Liver (tissue), 9 donors: ENCODE measurements around the gene MCU. TPM values are rescaled to one million over a fixed set of nuclear protein-coding genes. Genes with fewer than 3 reads are reported as not detected.

Experiments
- DNase-seq: peaks from one replicate; pipeline ENCODE4 v3.0.0-alpha.2; 2017; ENCODE audit warnings: low spot score
- H3K27ac ChIP-seq, 2 donors: one replicate each; pipeline ENCODE4 v1.7.0; 2013; ENCODE audit warnings: inconsistent platforms in 2 of 2, low read length in 2 of 2, control low read depth in 1 of 2, low read depth in 1 of 2, mild to moderate bottlenecking in 1 of 2
- H3K27me3 ChIP-seq, 4 donors: one replicate each; pipeline versions ENCODE4 v1.6.1 to v1.7.0; 2013; ENCODE audit warnings: low read length in 3 of 4, inconsistent platforms in 1 of 4, mild to moderate bottlenecking in 1 of 4, moderate library complexity in 1 of 4; ENCODE audit not compliant: control insufficient read depth in 4 of 4, insufficient read depth in 4 of 4
- H3K36me3 ChIP-seq, 4 donors: one replicate each; pipeline versions ENCODE4 v1.6.1 to v1.7.0; 2013; ENCODE audit warnings: low read length in 3 of 4, mild to moderate bottlenecking in 3 of 4, low read depth in 1 of 4, moderate library complexity in 1 of 4; ENCODE audit not compliant: control insufficient read depth in 4 of 4, insufficient read depth in 3 of 4
- H3K4me1 ChIP-seq, 4 donors: one replicate each; pipeline versions ENCODE4 v1.6.1 to v1.7.0; 2013; ENCODE audit warnings: low read length in 3 of 4, mild to moderate bottlenecking in 3 of 4, moderate library complexity in 1 of 4; ENCODE audit not compliant: control insufficient read depth in 4 of 4, insufficient read depth in 4 of 4
- H3K4me3 ChIP-seq, 3 donors: one replicate each; pipeline versions ENCODE4 v1.6.1 to v1.7.0; 2013; ENCODE audit warnings: low read length in 3 of 3, control low read depth in 1 of 3, low read depth in 1 of 3, mild to moderate bottlenecking in 1 of 3
- H3K9ac ChIP-seq, 2 donors: one replicate each; pipeline ENCODE4 v1.7.0; 2013; ENCODE audit warnings: low read length in 2 of 2, mild to moderate bottlenecking in 2 of 2, moderate library complexity in 2 of 2, control low read depth in 1 of 2, low read depth in 1 of 2
- H3K9me3 ChIP-seq, 4 donors: one replicate each; pipeline versions ENCODE4 v1.6.1 to v1.7.0; 2013; ENCODE audit warnings: low read length in 3 of 4; ENCODE audit not compliant: control insufficient read depth in 4 of 4
- ATF3 ChIP-seq: IDR thresholded peaks from 2 replicates; pipeline ENCODE4 v1.6.1; 2016; ENCODE audit warnings: antibody characterized with exemption
- CTCF ChIP-seq: fragments of 150-350 bp; IDR thresholded peaks from 2 replicates; pipeline ENCODE4 v1.5.1; 2017; ENCODE audit warnings: improper control_type of control experiment, low read depth, low read length; ENCODE audit not compliant: missing input control
- FOXA1 ChIP-seq: IDR thresholded peaks from 2 replicates; pipeline ENCODE4 v1.6.1; 2016; ENCODE audit warnings: antibody characterized with exemption
- FOXA2 ChIP-seq: IDR thresholded peaks from 2 replicates; pipeline ENCODE4 v1.6.1; 2016; ENCODE audit warnings: antibody characterized with exemption
- GABPA ChIP-seq, 2 donors: IDR thresholded peaks in 1 of 2; conservative IDR thresholded peaks in 1 of 2; 2 replicates each; pipeline ENCODE4 v1.6.1; 2016; ENCODE audit warnings: antibody characterized with exemption in 2 of 2, mild to moderate bottlenecking in 1 of 2, moderate library complexity in 1 of 2
- HNF4A ChIP-seq, 2 donors: conservative IDR thresholded peaks; 2 replicates each; pipeline ENCODE4 v1.6.1; 2016; ENCODE audit warnings: antibody characterized with exemption in 2 of 2, mild to moderate bottlenecking in 2 of 2
- HNF4G ChIP-seq: IDR thresholded peaks from 2 replicates; pipeline ENCODE4 v1.6.1; 2016; ENCODE audit warnings: antibody characterized with exemption
- JUND ChIP-seq, 2 donors: IDR thresholded peaks; 2 replicates each; pipeline ENCODE4 v1.6.1; 2016; ENCODE audit warnings: antibody characterized with exemption in 2 of 2
- MAX ChIP-seq: IDR thresholded peaks from 2 replicates; pipeline ENCODE4 v1.6.1; 2016; ENCODE audit warnings: antibody characterized with exemption
- NR2F2 ChIP-seq: IDR thresholded peaks from 2 replicates; pipeline ENCODE4 v1.6.1; 2016; ENCODE audit warnings: antibody characterized with exemption
- RAD21 ChIP-seq, 2 donors: IDR thresholded peaks; 2 replicates each; pipeline ENCODE4 v1.6.1; 2016; ENCODE audit warnings: antibody characterized with exemption in 2 of 2, mild to moderate bottlenecking in 2 of 2
- REST ChIP-seq: IDR thresholded peaks from 2 replicates; pipeline ENCODE4 v1.6.1; 2016; ENCODE audit warnings: antibody characterized with exemption, mild to moderate bottlenecking
- RXRA ChIP-seq, 2 donors: IDR thresholded peaks; 2 replicates each; pipeline ENCODE4 v1.6.1; 2017 to 2018; ENCODE audit warnings: antibody characterized with exemption in 2 of 2, mild to moderate bottlenecking in 1 of 2
- SP1 ChIP-seq: IDR thresholded peaks from 2 replicates; pipeline ENCODE4 v1.6.1; 2018; ENCODE audit warnings: antibody characterized with exemption, mild to moderate bottlenecking
- TAF1 ChIP-seq: conservative IDR thresholded peaks from 2 replicates; pipeline ENCODE4 v1.6.1; 2016; ENCODE audit warnings: antibody characterized with exemption, mild to moderate bottlenecking
- YY1 ChIP-seq: IDR thresholded peaks from 2 replicates; pipeline ENCODE4 v1.6.1; 2016; ENCODE audit warnings: antibody characterized with exemption, mild to moderate bottlenecking
- WGBS: extraction: QIAGEN DNeasy Blood & Tissue Kit; methylation state at CpG from one replicate; pipeline ENCODE4 v1.1.7; 2013; 5-methylcytosine and 5-hydroxymethylcytosine counted together
- polyA plus RNA-seq, 2 donors: library from polyadenylated mRNA; stranded (reverse) in 1 of 2; unstranded in 1 of 2; fragments of 200-250 nt in 1 of 2; fragments of >200 nt in 1 of 2; fragmentation: Nextera tagmentation in 1 of 2; extraction: Ambion mirVana in 1 of 2; gene quantifications; one replicate each; pipeline versions ENCODE4 v1.2.1 to v1.2.3, GENCODE V29; 2013 to 2015
- total RNA-seq, 2 donors: library from RNA; depleted of rRNA; stranded (reverse); fragments of >200 nt; gene quantifications; one replicate each; pipeline ENCODE4 v1.2.3, GENCODE V29; 2014
- donor health status: healthy.
- donor health status: healthy.
- donor health status: healthy.
- donor health status: healthy.
- donor health status: healthy.

Gene MCU
- total and polyA plus RNA-seq, 4 donors, result 6.4 to 13.0 (median 8.8) TPM

- no peak overlapping the region for H3K4me3 ChIP-seq
- 42% methylated on average over 2 of the region's 2 CpGs for WGBS
- TF ChIP-seq HNF4A (conservative IDR thresholded peaks at IDR 0.05), result no peak
- TF ChIP-seq MAX, result no peak
- no peak for TF ChIP-seq CTCF
- TF ChIP-seq HNF4G, result no peak
- TF ChIP-seq NR2F2, result no peak
- no peak for TF ChIP-seq RAD21 (IDR thresholded peaks at IDR 0.05)
These were observed 122.3 kb downstream of the MCU start for GRCh38 chr10:72814099-72814790.

GRCh38 chr10:72816565-72816964 lies 124.6 kb downstream of the MCU start:
- TF ChIP-seq RXRA (IDR thresholded peaks at IDR 0.05) (no peak), SP1 (no peak), HNF4G (no peak), FOXA1 (no peak), JUND (IDR thresholded peaks at IDR 0.05) (no peak), HNF4A (conservative IDR thresholded peaks at IDR 0.05) (no peak), CTCF (no peak), GABPA (IDR thresholded peaks at IDR 0.05 in 1 of 2, conservative IDR thresholded peaks at IDR 0.05 in 1 of 2) (no peak), TAF1 (no peak), ATF3 (no peak), REST (no peak), FOXA2 (no peak), YY1 (no peak)
- H3K36me3 ChIP-seq, result no peaks in the 10 kb centered on the region
- no peaks in the 10 kb centered on the region for H3K27me3 ChIP-seq
- DNase-seq, result no peak
- H3K27ac ChIP-seq, result no peak overlapping the region
- 16% methylated on average over 1 of the region's 1 CpG for WGBS
- H3K9me3 ChIP-seq, result no peaks in the 10 kb centered on the region
- no peak overlapping the region for H3K9ac ChIP-seq
- H3K4me1 ChIP-seq, result peaks cover 0 to 7% (median 0%) of the 10 kb centered on the region in 4 donors
- H3K4me3 ChIP-seq, result no peak overlapping the region

More at GRCh38 chr10:72814099-72814790, 122.3 kb downstream of the MCU start:
- Histone ChIP-seq H3K4me1 (peaks cover 0 to 7% (median 0%) of the 10 kb centered on the region in 4 donors), H3K27ac (no peak overlapping the region), H3K9me3 (no peaks in the 10 kb centered on the region), H3K9ac (no peak overlapping the region), H3K36me3 (no peaks in the 10 kb centered on the region), H3K27me3 (no peaks in the 10 kb centered on the region)
- DNase-seq, result no peak
